HG02642 (cell line): ENCODE measurements around the gene HTT.

Source experiments
- ATAC-seq: cut with Tn5 transposase; IDR thresholded peaks from one replicate; pipeline ENCODE4 v1.9.1; 2021; ENCODE audit warnings: mild to moderate bottlenecking; ENCODE audit not compliant: unreplicated experiment, poor library complexity

The HTT gene

DNA sequence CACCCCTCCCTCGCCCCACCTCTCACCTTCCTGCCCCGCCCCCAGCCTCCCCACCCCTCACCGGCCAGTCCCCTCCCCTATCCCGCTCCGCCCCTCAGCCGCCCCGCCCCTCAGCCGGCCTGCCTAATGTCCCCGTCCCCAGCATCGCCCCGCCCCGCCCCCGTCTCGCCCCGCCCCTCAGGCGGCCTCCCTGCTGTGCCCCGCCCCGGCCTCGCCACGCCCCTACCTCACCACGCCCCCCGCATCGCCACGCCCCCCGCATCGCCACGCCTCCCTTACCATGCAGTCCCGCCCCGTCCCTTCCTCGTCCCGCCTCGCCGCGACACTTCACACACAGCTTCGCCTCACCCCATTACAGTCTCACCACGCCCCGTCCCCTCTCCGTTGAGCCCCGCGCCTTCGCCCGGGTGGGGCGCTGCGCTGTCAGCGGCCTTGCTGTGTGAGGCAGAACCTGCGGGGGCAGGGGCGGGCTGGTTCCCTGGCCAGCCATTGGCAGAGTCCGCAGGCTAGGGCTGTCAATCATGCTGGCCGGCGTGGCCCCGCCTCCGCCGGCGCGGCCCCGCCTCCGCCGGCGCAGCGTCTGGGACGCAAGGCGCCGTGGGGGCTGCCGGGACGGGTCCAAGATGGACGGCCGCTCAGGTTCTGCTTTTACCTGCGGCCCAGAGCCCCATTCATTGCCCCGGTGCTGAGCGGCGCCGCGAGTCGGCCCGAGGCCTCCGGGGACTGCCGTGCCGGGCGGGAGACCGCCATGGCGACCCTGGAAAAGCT is at the start of gene HTT, which contains the start of gene HTT-AS:
HTT (plus strand) TSS at position 604 of the 768 bp plus-strand sequence; CDS start at position 749, 145 bp downstream.
HTT-AS (minus strand) TSS at position 461 of the 768 bp plus-strand sequence.
- ATAC-seq = peak; percentile 83

DNA sequence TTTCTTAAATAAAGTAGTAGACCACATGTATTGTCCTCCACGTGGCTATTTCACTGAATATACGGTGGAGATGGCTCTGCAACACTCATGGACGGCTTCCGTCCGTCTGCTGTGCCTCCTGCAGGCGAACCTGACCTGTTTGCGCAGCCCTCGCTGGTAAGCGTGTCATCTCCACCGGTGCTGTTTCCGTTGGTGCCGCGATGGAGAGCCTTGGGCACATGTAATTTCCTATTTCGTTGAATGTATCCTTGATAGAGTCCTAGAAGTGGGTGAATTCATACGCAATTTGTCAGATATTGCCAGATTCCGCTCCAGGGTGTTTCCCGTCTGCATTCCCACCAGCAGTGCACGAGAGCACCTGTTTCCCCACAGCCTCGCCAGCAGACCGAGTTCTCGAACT is 48.6 kb upstream of the HTT start:
- ATAC-seq = no peak

DNA sequence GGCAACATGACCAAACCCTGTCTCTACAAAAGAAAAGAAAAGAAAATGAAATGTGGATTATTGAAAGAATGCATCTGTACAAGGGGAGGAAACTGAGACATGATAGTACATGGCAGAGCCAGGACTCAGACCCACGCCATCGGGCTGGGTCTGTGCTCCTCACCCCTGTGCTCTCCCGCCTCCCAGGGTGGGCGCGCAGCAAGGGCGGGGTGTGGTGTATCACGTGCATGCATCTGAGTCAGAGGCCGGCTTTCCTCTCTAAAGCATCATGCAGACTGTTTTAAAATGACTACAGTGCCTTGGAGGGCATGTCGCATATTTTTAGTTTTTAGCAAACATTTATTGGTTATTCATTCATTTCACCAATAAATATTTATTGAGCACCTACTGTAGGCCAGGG is 47.9 kb upstream of the HTT start:
- ATAC-seq = no peak

DNA sequence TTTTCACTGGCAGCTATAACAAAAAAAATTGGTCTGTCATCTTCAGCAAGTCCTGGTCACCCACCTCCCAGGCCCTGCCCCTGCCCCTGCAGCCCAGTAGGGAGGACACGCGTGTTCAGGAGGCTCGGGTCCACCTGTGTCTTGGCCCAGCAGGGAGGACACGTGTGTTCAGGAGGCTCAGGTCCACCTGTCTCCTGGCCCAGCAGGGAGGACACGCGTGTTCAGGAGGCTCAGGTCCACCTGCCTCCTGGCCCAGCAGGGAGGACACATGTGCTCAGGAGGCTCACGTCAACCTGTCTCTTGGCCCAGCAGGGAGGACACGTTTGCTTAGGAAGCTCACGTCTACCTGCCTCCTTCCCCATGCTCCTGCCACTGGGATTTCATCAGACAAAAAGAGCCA is 45.0 kb upstream of the HTT start:
- ATAC-seq = no peak

DNA sequence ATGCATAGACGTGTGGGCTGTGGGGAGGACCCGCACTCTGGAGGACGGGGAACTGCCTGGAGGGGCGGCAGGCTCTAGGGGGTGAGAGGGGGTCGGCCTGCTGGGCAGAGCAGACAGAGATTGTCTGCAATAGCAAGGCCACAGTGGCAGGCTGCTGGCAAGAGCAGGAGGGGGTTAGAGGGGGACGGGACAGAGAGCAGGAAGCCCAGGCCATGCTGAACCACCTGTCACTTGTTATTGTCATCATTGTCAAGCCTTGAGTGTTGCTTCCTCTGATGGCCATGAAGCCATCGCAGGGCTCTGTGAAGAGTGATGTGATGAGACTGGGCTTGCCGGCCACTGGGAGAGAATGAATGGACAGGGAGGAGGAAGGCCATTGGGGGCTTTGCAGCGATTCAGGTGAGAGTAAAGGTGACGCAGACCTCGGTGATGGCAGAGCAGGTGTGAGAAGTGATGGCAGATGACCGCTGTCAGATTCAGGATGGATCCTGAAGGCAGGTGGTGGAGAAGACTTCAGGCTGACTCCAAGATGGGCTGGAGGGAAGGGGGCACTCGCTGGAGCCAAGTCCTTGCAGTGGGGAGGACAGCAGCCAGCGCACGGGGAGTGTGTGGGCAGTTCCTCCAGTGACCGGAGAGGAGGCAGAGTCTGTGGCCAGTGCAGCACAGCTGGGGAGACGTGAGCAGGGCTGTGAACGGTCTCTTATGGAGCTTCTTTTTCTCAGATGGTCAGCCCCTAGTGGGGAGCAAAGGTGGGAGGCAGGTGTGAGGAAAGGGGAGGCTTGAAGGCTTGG is 43.7 kb upstream of the HTT start:
- no peak for ATAC-seq

DNA sequence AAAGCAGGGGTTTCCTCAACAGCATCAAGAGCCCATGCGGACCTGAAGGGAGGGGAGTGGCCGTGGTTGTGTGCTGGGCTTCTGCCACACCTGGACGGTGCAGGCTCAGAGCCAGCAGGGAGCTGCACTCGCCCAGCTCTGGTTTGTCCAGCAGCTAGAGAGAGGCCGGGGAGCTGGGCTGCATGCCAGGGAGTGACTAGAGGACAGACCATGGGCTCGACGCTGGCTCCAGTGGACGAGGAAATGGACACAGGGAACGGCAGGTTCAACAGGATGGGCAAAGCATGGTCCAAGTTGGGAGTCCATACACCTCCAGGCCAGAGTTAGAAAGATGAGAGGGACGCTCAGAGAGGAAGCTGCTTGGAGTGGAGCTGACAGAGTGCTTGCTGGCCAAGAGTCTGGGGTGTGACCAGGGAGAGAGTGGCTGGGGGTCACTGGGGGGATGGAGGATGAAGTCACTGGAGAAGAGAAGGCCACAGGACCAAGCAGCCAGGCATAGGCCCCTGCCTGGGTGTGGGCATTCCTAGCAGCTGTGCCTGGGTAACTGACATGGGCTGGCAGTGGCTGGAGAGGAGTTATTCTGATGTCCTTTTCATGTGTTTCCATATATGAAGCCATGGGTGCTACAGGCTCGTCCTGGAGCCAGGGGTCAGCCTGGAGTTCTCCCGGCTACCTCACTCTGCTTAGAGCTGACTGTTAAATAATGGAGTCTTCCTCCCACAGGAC is 43.0 kb upstream of the HTT start:
- ATAC-seq = no peak

DNA sequence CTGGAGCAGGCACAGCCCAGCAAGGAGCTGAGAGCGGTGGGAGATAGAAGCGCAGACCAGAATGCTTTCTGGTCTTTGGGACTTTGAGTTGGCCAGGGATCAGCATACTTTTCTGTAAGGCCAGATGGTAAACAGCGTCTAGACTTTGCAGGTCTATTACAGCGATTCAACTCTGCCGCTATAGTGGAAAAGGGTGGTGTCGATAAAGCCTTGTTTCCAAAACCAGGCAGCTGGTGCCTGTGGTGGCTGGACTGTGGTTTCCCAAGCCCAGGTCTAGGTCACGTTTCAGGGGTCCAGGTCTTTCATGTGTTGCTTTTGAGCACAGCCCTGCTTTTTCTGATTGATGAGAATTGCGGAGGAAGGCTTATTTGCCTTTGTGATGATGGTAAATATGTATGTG is 40.2 kb upstream of the HTT start:
- ATAC-seq = no peak

DNA sequence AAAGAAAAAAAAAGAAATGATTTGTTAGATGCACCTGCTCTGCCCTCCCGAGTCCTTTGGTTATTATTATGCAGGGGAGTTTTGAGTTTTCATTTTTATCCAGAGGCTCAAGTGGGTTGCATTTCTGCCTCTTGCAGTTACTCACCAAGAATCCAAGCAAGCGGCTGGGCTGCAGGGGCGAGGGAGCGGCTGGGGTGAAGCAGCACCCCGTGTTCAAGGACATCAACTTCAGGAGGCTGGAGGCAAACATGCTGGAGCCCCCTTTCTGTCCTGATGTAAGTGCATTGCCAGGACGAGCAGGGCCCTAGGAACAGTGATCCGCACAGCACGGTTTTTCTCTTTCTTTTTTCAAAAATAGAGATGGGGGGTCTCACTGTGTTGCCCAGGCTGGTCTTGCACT is 39.2 kb upstream of the HTT start:
- no peak for ATAC-seq

DNA sequence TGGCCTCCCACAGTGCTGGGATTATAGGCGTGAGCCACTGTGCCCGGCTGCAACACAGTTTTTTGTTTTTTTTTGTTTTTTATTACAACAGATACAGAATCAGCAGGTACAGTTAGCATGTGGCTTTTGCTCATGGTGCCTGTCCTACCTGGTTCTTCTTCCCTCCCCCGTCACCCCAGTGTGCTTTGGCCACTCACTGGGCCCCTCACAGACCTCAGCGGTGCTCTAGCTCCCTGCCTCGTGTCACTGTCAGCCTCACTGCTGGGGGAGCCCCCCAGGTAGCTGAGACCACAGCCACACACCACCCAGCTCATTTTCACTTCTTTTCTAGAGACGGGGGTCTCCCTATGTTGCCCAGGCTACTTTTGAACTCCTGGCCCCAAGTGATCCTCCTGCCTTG is 38.8 kb upstream of the HTT start:
- no peak for ATAC-seq

DNA sequence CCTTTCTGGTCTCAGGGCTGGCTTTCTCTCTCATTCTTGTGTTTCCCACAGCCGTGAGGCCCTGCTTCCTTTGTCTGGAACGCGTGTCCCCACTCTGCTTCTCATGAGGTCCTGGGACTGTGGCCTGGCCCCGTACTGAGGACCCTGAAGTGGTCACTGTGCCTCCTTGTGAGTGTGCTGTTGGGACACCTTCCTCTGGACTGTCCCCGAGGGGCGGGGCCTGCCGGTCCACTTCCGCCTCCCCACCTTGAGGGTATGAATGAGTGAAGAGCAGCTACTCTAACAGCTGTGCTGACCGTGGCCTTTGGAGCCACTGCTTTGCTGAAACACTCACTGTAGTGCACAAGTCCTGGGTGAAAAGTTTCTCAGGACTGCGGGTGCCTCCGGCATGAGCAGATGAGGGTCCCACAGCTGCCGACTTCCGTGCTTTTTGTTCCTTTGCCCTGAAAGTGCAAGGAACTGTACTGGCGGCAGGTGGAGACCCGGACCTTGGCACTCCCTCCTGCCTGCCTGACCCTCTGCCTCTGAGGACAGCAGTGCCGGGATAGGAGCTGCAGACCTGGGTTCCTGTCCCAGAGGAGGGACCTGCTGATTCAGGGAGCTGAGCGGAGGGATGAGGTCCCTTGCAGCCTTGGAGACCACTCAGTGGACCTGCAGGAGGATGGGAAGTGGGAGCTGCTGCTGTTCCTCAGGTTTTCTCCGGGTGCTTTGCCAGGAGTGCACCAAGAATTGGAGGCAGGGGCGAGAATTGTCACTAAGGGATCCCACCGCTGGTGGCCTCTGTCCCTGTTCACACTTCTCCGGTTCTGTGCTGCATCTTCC is 38.1 kb upstream of the HTT start:
- ATAC-seq = no peak

DNA sequence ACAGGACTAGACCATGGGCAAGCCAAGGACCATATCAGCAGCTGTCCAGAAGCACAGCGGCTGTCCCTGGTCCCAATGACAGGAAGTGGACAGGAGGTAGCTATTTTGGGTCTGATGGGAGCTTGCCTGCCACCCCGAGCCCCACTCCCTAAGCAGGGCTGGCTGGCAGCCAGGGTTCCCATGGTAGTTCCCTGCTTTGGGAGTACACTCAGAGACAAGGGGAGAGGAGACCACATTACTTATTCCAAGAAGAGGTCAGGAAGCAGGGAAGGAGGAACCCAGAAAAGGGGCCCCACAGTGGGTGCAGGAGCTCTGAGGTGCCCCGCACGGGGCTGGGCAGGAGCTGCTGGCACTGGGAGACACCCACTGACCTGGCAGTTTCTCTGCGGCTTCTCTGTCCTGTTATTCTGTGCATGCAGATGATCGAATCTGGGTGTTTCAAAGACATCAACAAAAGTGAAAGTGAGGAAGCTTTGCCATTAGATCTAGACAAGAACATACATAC is 36.5 kb upstream of the HTT start:
- no peak for ATAC-seq

DNA sequence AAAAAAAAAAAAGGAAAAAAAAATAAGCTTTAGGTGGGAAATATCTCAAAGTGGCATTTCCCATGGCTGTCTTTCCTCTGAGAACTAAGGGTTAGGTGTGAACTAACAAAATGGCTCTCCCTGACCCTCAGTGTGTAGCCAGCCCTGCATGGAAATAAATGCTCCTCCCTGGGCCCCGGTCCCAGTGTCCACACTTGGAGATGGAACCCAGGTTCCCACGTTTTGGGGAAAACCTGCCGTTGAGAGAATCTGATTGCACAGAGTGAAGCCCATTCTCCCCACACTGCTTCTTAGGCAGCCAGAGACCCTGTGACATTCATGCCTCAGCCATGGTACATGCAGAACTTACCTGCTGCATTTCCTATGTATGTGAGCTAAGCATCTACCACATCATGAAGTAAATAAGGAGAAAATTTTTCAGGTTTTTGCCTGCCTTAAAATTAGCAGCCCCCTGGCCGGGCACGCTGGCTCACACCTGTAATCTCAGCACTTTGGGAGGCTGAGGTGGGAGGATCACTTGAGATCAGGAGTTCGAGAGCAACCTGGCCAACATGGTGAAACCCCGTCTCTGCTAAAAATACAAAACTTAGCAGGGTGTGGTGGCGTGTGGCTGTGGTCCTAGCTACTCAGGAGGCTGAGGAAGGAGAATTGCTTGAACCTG is 34.6 kb upstream of the HTT start:
- ATAC-seq = no peak

DNA sequence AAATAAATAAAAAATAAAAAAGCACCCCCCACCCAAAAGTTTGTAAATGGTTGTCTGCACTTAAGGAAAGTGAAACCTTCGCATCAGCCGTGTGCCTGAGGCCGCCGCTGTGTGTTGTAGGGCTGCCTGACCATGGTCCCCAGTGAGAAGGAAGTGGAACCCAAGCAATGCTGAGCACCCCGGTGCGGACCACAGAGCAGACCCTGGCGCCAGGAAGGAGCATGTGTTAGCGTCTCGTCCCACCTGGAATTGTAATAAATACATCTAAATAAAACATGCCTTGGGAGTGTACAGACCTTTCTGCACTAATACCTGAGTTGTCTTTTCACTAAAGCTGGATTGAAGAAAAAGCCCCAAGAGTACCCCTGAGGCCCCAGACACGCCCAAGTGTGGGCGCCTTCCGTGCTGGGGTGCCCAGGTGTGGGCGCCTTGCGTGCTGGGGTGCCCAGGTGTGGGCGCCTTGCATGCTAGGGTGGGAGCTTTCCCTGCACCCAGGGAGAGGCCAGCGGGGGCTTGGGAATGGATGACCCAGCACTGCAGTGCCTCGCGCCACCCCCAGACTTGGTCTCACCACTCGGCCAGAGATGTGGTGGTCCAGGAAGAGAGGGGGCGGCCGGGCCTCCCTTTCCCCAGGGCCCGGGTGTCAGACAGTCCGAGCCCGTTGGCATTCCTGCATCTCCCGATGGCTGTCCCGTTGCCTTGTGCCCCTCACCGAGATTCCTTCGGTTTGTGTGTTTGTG is 33.9 kb upstream of the HTT start:
- peak; percentile 35 for ATAC-seq

DNA sequence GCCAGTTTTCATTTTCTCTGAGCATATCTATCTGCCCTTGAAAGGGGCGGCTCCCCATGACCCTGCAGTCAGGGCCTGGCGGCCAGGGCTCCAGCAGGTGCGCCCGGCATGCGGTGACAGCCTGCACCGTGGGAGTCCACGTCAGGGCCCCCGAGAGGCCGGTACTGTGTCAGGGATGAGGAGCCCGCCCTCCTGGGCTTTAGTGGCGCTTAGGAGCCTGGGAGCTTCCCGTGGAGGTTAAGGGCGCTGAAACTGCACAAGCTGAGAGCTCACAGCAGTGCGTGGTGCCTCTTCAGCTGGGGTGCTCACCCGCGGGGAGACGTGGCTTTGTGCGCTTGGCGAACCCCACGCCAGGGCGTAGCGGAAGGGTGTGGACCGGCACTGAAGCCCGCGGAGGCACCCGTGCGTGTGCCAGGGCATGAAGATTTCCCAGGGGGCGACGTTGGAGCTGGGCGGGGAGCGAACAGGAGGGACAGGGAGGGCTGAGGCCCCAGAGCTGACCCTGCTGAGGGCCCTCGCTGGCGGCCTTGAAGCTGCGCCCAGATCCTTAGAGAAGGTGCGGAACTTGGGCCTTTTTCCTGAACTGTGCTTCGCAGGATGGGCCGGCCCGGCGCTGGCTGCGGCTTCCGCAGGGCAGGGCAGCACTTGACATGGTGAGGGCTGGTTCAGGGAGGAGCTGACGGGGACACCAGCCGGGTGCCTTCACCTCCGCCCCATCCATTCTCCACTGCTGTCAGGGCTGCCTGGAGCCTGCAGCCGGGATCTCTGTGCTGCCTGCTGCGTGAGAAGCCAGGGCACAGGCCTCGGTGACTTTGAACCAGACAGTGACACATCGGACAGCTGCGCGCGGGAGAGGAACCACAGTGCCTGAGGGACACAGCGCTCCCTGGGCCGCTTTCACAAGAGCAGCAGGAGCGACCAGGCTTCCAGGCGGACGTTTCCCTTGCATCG is 33.0 kb upstream of the HTT start:
- peak; percentile 34 for ATAC-seq

DNA sequence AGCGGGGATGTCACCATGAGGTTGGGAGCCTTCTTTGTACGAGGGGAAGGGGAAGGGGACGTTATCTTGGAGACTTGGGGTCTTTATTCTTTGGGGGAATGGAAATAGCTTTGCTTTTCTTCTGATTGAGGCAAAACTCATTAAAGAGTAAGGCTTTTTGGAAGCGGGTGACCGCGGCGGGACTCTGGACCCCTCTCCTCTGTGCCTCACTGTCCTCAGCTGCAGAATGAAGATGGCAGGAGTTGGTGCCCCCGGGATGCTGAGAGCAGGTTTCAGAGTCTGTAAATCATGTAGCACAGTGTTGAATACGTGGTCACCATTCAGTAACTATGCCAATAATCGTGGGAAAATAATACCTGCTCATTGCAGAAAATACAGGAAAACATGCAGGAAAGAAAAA is 32.3 kb upstream of the HTT start:
- no peak for ATAC-seq

DNA sequence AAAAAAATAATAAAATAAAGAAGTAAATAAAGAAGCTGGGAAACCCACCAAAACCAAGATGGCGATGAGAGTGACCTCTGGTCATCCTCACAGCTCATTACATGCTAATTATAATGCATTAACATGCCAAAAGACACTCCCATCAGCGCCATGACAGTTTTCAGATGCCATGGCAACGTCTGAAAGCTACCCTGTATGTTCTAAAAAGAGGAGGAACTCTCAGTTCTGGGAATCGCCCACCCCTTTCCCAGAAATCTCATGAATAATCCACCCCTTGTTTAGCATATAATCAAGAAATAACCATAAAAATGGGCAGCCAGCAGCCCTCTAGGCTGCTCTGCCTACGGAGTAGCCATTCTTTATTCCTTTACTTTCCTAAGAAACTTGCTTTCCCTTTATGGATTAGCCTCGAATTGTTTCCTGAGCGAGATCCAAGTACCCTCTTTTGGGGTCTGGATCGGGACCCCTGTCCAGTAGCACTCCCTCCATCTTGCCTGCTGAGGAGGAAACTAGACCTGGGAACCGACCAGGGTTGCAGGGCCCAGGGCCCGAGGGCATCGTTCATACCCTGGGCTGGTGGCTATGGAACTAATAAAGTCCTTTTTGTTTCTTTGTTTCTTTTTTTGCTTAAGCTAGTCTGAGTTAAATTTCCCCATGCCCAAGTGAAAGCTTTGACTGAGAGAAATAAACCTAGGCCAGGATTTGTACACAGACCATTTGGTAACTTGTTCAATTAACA is 31.0 kb upstream of the HTT start:
- ATAC-seq = no peak
